Epithelial cell of proximal tubule (primary cell): Measurements from ENCODE around the gene SBNO1. TPM values are rescaled to one million over a fixed set of nuclear protein-coding genes. Genes with fewer than 3 reads are reported as not detected.
A peak's percentile ranks its signal among the peaks of the same experiment; 100 is the strongest.
"Not testable (repeated sequence)": the region's sequence is repeated elsewhere in the genome, so short reads cannot be mapped to it uniquely, and the experiment has no call there.

ENCODE experiments used
- DNase-seq: peaks from one replicate; pipeline ENCODE4 v3.0.0-alpha.2; 2011; ENCODE audit warnings: low read depth
- H3K4me3 ChIP-seq: 2 replicates; pipeline ENCODE4 v1.5.1; 2011; ENCODE audit warnings: low read depth, mild to moderate bottlenecking, low read length
- CTCF ChIP-seq: conservative IDR thresholded peaks from 2 replicates; pipeline ENCODE4 v1.5.1; 2012; ENCODE audit warnings: low read depth, mild to moderate bottlenecking, low read length
- total RNA-seq: library from RNA; depleted of rRNA; stranded (reverse); fragments of >200 nt; gene quantifications from 2 replicates; pipeline ENCODE4 v1.2.3, GENCODE V29; 2015

Gene SBNO1
- 17.8 TPM in 2 replicates for total RNA-seq

- TF ChIP-seq CTCF = no peak
- peak within 1 kb of the TSS; percentile 99 for H3K4me3 ChIP-seq
- DNase-seq = no peak
Measured at GRCh38 chr12:123364532-123365024, at the start of gene SBNO1. Gene SBNO1, minus strand, starts transcription at chr12:123364847. Its CDS starts 14,406 bp downstream, at chr12:123350441.

- TF ChIP-seq CTCF = no peak
- H3K4me3 ChIP-seq = no peak overlapping the region
- DNase-seq = no peak
Measured at GRCh38 chr12:123410041-123410412, 45.4 kb upstream of the SBNO1 start.

GRCh38 chr12:123409284-123410040 lies 44.8 kb upstream of the SBNO1 start:
- DNase-seq, H3K4me3 ChIP-seq: not testable (repeated sequence)

- DNase-seq, H3K4me3 ChIP-seq: not testable (repeated sequence)
Measured at GRCh38 chr12:123408619-123409018, 44.0 kb upstream of the SBNO1 start.

- not testable (repeated sequence) for DNase-seq, H3K4me3 ChIP-seq
Measured at GRCh38 chr12:123407934-123408333, 43.3 kb upstream of the SBNO1 start.

GRCh38 chr12:123407269-123407668 lies 42.6 kb upstream of the SBNO1 start:
- DNase-seq, H3K4me3 ChIP-seq: not testable (repeated sequence)

- no peak for DNase-seq
- TF ChIP-seq CTCF = no peak
- no peak overlapping the region for H3K4me3 ChIP-seq
Measured at GRCh38 chr12:123404581-123404980, 39.9 kb upstream of the SBNO1 start.

- DNase-seq = no peak
- TF ChIP-seq CTCF = no peak
- H3K4me3 ChIP-seq = no peak overlapping the region
Measured at GRCh38 chr12:123401753-123402683, 37.4 kb upstream of the SBNO1 start.

GRCh38 chr12:123399255-123399617 lies 34.6 kb upstream of the SBNO1 start:
- no peak for DNase-seq
- no peak for TF ChIP-seq CTCF
- no peak overlapping the region for H3K4me3 ChIP-seq
